Smooth muscle cell of the brain vasculature (primary cell): Measurements from ENCODE around the gene GRID2IP.
"Not testable (repeated sequence)": the region's sequence is repeated elsewhere in the genome, so short reads cannot be mapped to it uniquely, and the experiment has no call there.

Experiments used
- DNase-seq: peaks from one replicate; pipeline ENCODE4 v3.0.0-alpha.2; 2012; ENCODE audit warnings: low read depth, low spot score

Gene GRID2IP

GRCh38 chr7:6489612-6490011, 61.6 kb downstream of the GRID2IP start:
- DNase-seq = no peak

- no peak for DNase-seq
These were observed 64.1 kb downstream of the GRID2IP start for GRCh38 chr7:6487184-6487545.

- no peak for DNase-seq
These were observed 64.7 kb downstream of the GRID2IP start for GRCh38 chr7:6486438-6487183.

GRCh38 chr7:6482743-6483119, 68.5 kb downstream of the GRID2IP start:
- no peak for DNase-seq

GRCh38 chr7:6482307-6482706, 69.0 kb downstream of the GRID2IP start:
- DNase-seq = no peak

GRCh38 chr7:6481445-6481844, 69.8 kb downstream of the GRID2IP start:
- no peak for DNase-seq

GRCh38 chr7:6480323-6480660, 71.0 kb downstream of the GRID2IP start:
- no peak for DNase-seq

- DNase-seq = no peak
These were observed 72.2 kb downstream of the GRID2IP start for GRCh38 chr7:6479067-6479466.

GRCh38 chr7:6478186-6478585, 73.1 kb downstream of the GRID2IP start:
- DNase-seq = no peak

GRCh38 chr7:6477318-6477660, 74.0 kb downstream of the GRID2IP start:
- no peak for DNase-seq

- DNase-seq = no peak
These were observed 74.5 kb downstream of the GRID2IP start for GRCh38 chr7:6476596-6477317.

GRCh38 chr7:6475433-6476186, 75.7 kb downstream of the GRID2IP start:
- DNase-seq = no peak

- no peak for DNase-seq
These were observed 85.4 kb downstream of the GRID2IP start for GRCh38 chr7:6465862-6466261.

GRCh38 chr7:6463609-6464008, 87.7 kb downstream of the GRID2IP start:
- not testable (repeated sequence) for DNase-seq

GRCh38 chr7:6461946-6462550, 89.2 kb downstream of the GRID2IP start:
- no peak for DNase-seq

GRCh38 chr7:6460990-6461584, 90.2 kb downstream of the GRID2IP start:
- DNase-seq = no peak

GRCh38 chr7:6460303-6460702, 91.0 kb downstream of the GRID2IP start:
- DNase-seq = no peak

- not testable (repeated sequence) for DNase-seq
These were observed 92.6 kb downstream of the GRID2IP start for GRCh38 chr7:6458676-6459075.

GRCh38 chr7:6453734-6454133, 97.5 kb downstream of the GRID2IP start:
- DNase-seq = no peak

- no peak for DNase-seq
These were observed 100.0 kb downstream of the GRID2IP start for GRCh38 chr7:6451224-6451705.

- DNase-seq = not testable (repeated sequence)
These were observed 100.7 kb downstream of the GRID2IP start for GRCh38 chr7:6450591-6450990.

GRCh38 chr7:6449884-6450283, 101.4 kb downstream of the GRID2IP start:
- not testable (repeated sequence) for DNase-seq
